GM12892 (cell line): ENCODE data around the gene DIABLO.

Experiments
- POLR2A ChIP-seq: IDR thresholded peaks from 2 replicates; pipeline ENCODE4 v1.6.1; 2011; ENCODE audit warnings: low read depth, low read length, control low read depth
- POLR2AphosphoS5 ChIP-seq: IDR thresholded peaks from 2 replicates; pipeline ENCODE4 v1.6.1; 2011; ENCODE audit warnings: low read depth, low read length, control low read depth
- TAF1 ChIP-seq: IDR thresholded peaks from 2 replicates; pipeline ENCODE4 v1.6.1; 2011; ENCODE audit warnings: low read depth, mild to moderate bottlenecking, control low read depth, low read length, borderline replicate concordance

GRCh38 chr12:122244565-122245371, 18.9 kb upstream of the DIABLO start:
- no peak for TF ChIP-seq POLR2A
- no peak for TF ChIP-seq POLR2AphosphoS5
- no peak for TF ChIP-seq TAF1
